ENCODE data around the gene MCF2L.
"Not testable (repeated sequence)": the region's sequence is repeated elsewhere in the genome, so short reads cannot be mapped to it uniquely, and the experiment has no call there.

Gene MCF2L

GRCh38 chr13:113086991-113087922 lies 118.2 kb downstream of the MCF2L start:
- no peak for DNase-seq

DNA sequence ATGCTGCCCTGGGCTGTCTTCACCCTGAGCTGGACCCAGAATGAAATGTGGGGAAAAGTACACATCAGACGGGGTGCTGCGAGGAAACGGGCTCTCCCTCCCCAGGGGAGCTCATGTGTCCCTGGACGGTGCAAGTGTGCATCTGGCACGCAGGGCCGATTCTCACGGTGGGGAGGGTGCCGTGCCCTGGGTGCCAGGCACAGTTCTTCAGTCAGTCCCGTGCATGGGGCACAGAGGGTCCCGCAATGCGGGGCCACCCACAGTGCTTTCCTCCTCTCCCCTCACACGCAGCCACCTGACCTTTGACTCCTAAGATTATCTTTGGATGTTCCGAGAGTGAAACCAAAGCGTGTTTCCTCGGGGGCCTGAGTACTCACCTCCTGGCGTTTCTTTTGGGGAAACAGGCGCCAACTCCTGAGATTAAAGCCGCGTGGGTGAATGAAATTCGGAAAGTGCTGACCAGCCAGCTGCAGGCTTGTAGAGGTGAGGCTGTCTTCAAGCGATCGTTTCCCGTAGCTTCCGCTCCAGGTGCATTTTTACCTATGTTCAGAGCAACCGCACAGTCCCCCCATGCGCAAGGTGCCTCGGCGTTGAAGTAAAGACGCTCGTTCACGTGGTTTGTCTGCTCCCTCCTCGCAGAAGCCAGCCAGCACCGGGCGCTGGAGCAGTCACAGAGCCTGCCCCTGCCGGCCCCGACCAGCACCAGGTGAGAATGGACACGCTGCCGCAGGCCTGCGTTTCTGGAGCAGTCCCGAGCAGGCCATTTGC lies 119.1 kb downstream of the MCF2L start:
- no peak for DNase-seq

DNA sequence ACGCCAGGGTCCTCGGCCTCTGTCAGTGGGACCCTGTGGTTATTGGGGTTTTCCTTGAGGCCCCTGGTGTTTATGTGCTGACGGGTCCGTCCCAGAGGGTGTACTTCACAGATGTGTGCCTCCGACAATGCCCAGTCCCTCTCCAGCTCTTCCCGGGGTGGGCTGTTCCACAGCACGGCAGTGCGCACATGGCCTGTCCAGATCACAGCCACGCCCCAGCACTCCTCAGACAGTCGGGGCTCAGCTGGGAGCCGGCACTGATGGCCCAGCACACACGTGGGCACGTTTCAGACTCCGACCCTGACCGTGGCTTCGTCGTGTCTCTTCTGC lies 119.6 kb downstream of the MCF2L start:
- DNase-seq = no peak

DNA sequence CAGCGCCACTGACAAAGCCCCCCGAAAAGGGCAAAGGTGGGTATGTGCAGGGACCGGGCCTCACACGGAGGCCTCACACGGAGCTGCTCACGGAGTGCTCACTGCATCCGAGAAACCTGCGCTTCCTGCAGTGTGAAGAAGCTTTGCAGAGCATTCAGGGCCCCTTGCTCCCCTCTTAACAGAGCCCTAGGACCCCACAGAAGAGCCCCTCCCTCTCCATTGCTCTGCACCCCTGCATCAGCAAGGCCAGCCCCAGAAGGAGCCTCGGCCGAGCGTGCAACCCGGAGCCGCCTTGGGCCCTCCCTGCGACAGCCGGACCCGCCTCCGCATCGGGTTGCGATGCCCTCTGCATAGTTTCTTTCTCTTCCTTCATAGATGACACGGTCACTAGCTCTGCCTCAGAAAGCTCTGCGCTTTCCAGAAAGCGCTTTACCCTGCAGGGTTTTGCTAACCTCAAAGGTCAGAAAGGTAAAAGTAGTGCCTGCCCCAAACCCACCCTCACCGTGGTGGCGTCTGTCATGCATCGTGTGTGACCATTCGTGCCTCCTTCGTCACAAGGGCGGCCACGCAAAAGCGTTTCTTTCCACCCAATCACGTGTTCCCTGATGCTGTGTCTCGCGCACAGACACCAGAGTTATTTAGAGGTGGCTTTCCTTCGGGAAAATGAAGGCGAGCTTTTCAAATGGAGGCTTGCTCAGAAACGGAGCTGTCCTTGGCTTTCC lies 120.8 kb downstream of the MCF2L start:
- no peak for DNase-seq

GRCh38 chr13:113090415-113090770 lies 121.4 kb downstream of the MCF2L start:
- DNase-seq = no peak

DNA sequence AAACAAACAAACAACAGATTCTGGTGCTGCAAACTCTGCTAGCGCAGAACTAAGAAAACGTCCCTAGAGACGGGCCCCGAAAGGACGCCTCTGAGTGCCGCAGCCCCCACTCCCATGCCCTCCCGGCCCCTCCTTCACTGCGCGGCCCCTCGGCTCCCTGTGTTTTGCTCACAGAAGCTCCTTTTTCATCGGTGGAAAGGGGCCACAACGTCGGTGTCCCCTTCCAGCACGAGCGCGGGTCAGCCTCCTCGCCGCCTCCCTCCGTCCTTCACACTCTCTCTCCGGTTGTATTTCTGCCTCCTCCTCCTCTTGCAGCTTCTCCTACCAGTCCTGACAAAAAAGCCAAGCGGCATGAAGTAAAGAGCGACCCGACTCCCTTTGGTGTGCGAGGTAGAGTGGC lies 121.8 kb downstream of the MCF2L start:
- DNase-seq = no peak

GRCh38 chr13:113091211-113091771 lies 122.3 kb downstream of the MCF2L start:
- DNase-seq = no peak

GRCh38 chr13:113091891-113092775 lies 123.1 kb downstream of the MCF2L start:
- no peak for DNase-seq

GRCh38 chr13:113092776-113093579 lies 124.0 kb downstream of the MCF2L start:
- DNase-seq = no peak

DNA sequence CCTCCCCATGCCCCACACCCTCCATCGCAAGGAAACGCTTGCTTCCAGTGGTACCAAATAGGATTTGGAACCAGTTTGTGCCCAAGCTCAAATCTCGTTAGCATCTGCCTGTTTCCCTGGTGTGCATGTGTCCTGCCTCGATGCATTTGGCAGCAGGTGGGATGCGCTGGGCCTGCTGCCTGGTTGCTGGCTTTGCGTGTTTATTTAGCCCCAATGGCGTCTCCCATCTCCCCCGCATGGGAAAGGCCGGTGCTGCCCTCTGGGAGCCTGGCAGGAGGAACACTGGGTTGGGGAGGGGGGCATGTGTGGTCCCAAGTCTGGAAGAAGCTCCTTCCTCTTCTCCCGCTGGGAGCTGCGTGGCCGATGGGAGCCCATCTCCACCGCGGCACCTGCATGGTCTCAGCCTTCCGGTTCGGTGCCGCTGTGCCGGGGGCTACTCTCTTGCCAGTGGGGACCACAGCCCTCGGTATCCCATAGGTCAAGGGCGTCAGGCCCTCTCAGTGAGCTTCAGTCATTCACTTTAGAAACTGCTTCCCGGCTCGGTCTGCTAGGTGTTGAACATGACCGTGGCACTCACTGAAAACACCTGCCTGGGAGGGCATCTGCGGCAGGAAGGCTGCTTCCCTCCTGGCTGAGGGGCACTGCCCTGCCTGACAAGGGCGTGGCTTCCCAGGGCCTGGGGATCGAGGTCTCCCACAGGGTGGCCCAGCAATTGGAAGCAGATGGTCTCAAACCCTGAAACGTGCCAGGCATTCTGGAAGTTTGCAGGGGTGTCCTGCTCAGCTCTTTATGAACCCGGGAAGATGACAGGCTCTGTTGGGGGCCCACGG lies 124.8 kb downstream of the MCF2L start:
- DNase-seq = no peak

DNA sequence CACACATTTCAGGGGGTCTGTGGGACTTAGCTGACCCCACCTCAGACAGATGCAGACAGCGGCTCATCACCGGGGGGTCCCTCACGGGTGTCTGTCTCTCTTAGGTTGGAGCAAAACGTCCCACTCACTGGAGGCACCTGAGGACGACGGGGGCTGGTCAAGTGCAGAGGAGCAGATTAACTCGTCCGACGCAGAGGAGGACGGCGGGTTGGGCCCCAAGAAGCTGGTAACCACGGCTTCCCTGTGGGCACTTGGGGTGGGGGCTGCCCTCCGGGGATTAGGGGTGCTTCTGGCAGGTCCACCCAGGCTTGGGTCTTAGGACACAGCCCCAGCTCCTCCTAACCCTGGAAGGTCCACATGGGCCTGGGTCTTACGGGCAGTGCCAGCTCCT lies 125.4 kb downstream of the MCF2L start:
- no peak for DNase-seq

- no peak for DNase-seq
Measured at GRCh38 chr13:113095146-113096051, 126.4 kb downstream of the MCF2L start.

- DNase-seq = no peak
Measured at GRCh38 chr13:113096052-113096744, 127.2 kb downstream of the MCF2L start.

DNA sequence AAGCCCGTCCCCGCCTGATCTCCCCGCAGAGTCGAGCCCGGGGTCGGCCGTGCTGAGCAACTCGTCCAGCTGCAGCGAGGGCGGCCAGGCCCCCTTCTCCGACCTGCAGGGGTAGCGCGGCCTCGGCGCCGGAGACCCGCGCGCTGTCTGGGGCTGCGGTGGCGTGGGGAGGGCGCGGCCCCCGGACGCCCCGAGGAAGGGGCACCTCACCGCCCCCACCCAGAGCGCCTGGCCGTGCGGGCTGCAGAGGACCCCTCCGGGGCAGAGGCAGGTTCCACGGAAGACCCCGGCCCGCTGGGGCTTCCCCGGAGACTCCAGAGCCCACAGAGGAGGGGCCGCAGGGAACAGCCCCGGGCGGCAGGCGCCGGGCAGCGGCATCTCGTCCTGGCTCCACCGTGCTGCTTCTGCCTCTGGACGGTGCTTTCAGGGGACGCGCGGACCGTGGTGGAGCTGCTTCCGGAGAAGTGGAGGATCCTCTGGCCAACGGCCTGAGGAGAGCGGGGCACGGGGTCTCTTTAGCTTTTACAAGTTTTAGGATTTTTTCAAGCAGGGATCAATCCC lies 127.8 kb downstream of the MCF2L start:
- no peak for DNase-seq

DNA sequence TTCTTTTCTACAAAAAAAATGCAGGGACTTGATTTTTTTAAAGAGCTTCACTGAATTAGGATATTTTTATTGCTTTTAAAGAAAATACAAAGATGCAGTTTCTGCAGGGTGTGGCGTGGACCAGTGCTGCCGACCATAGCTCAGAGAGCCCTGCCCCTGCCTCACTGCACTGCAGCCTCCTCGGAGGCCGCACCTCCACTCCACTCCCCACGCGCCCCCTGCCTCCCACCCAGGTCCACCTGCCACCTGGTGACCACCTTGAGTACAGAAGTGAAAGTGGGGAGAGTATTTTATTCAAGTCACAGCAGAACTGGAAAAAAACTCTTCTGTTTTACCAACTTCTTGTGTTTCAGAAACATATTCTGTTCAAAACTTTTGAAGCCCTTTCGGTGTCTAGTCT lies 128.6 kb downstream of the MCF2L start:
- DNase-seq = no peak

DNA sequence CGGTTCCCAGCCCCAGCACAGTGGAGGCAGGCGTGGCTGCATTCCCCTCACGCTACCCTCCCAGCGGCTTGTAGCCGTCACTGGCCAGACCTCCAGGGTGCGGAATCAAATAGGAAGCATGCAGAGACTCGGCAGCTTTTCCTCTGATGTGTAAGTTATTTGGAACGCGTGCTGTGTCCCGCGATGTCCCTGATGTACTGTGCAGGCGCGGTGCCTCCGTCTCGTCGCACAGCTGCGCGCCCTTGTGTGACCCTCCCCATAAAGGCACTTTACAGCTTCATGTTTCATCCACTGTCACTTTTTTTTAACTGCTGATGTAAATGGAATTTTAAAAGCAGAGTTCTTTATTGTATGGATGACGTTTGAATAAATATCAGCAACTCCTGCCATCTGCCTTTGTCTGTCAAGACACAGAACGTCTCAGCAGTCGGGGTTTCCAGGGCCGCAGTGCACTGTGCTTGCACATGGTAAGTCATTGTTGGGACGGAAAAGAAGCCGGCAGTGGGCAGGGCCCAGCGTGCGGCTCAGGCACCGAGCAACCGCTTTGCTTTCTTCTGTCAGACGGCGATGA lies 129.2 kb downstream of the MCF2L start:
- no peak for DNase-seq

DNA sequence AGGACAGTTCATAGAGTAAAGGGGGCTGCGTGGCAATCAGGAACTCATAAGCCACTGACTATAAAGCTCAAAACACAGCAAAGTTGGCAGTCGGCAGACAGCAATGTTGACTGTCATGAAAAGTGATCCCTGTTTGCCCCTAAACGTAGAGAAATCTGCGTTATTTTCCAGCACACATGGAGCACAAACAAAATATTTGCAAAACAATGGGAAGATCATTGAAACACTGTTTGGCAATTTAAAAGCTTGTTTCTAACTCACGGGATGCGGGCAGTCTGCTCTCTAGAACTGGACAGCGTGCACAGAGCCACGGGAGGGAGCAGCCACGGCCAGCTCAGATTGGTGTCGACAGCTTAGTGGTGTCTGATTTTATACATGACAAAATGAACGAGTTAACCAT lies 130.1 kb downstream of the MCF2L start:
- no peak for DNase-seq

- not testable (repeated sequence) for DNase-seq
Measured at GRCh38 chr13:113102302-113102701, 133.3 kb downstream of the MCF2L start.

Data from OCI-M1 (cell line).